BLaER1 treated with 17β-estradiol and CSF1 and Interleukin-3, amounts not matched to agents 10 nM and 100 nM (cell line): ENCODE data around the gene HLA-DMB.

Source experiments
- H3K27ac ChIP-seq, 11 experiments: shearing (Covaris generic); formaldehyde crosslinking; 2 replicates each; pipeline ENCODE4 v1.8.1; 2022
- H3K27me3 ChIP-seq, 11 experiments: shearing (Covaris generic); formaldehyde crosslinking; 2 replicates each; pipeline ENCODE4 v1.8.1; 2022
- H3K36me3 ChIP-seq, 11 experiments: shearing (Covaris generic); formaldehyde crosslinking; 2 replicates each; pipeline ENCODE4 v1.8.1; 2022
- H3K4me1 ChIP-seq, 10 experiments: shearing (Covaris generic); formaldehyde crosslinking; 2 replicates each; pipeline ENCODE4 v1.8.1; 2022
- H3K4me2 ChIP-seq, 11 experiments: shearing (Covaris generic); formaldehyde crosslinking; 2 replicates each; pipeline ENCODE4 v1.8.1; 2022
- H3K4me3 ChIP-seq, 10 experiments: shearing (Covaris generic); formaldehyde crosslinking; 2 replicates each; pipeline ENCODE4 v1.8.1; 2022
- H3K9ac ChIP-seq, 11 experiments: shearing (Covaris generic); formaldehyde crosslinking; 2 replicates each; pipeline ENCODE4 v1.8.1; 2022
- H3K9me3 ChIP-seq, 11 experiments: shearing (Covaris generic); formaldehyde crosslinking; replicated peaks in 1 of 11; 2 replicates each; pipeline ENCODE4 v1.8.1; 2022
- H4K20me1 ChIP-seq, 11 experiments: shearing (Covaris generic); formaldehyde crosslinking; 2 replicates each; pipeline ENCODE4 v1.8.1; 2022
- Cebpa-rat ChIP-seq, 11 experiments: shearing (Covaris generic); IDR thresholded peaks; 2 replicates each; pipeline ENCODE4 v1.8.1; 2022

The HLA-DMB gene

DNA sequence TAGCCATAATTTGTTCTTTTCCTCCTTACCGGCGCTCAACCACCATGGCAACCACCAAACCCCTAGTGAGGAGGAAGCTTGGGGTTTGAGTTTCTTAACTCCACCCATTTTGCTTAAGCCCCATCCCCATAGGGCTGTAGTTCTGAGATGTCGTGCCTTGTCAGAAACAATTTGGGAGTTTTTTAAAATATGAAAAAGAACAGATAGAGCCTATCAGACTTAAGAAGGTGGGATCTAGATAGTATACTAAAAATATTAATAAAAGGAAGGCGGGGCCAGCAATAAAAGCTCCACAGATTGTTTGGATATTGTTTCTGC, 33.1 kb upstream of the HLA-DMB start:
- H3K9ac ChIP-seq, result peak overlapping the region; percentile 89 to 100 (median 93)
- peak overlapping the region in 10 of 11 experiments; percentile 77 to 100 (median 87); a peak in 17 of 22 replicates for H3K27ac ChIP-seq
- peaks cover 68 to 69% (median 69%) of the 10 kb centered on the region in 11 experiments for H3K36me3 ChIP-seq

DNA sequence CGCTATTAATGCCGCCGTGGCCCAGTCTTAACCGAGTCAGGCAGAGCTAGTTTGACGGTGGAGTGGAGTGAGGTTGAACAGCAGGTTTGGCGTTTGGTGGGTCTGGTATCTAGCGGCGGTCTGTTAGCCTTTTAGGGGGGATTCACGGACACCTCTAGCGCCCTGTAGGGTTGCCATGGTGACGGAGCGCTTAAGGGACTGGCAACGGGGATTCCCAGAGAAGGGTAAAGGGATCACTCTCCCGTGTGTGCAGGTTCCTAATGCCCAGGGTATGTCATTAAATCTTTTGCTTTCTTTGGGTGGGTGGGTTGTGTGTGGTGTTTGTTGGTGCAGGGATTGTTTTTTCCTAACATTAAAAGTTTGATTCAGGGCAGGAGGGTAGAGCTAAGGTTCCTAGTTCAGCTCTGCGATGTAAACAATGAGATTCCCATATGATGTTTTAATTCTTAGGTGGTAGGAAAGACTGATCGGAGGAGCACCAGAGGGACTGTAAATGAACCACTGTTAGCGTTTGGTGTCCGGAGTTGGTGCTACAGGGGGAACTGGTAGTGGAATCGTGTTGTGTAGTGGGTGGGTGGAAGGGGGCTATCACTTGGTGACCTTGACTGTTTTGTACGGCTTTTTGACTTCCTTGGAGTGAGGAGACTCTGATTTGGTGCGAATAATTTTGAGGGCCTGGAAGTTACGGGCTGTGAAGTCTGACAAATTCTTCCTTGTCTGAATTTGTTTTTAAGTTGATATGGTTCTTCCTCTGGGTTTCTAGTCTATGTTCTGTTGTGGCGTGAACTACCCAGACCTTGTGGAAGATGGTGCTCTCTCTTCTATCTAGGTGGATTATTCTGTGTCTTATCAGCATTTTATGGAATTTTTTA, 32.6 kb upstream of the HLA-DMB start:
- H3K4me1 ChIP-seq, result peaks cover 34 to 41% (median 38%) of the 10 kb centered on the region in 10 experiments
- no peak for TF ChIP-seq Cebpa-rat (IDR thresholded peaks at IDR 0.05)
- peak overlapping the region; percentile 89 to 100 (median 93) for H3K9ac ChIP-seq
- H3K4me2 ChIP-seq, result peak overlapping the region; percentile 85 to 99 (median 96)
- H3K4me3 ChIP-seq, result peak overlapping the region; percentile 74 to 99 (median 97)
- H3K36me3 ChIP-seq, result peaks cover 62 to 63% (median 63%) of the 10 kb centered on the region in 11 experiments
- peak overlapping the region; percentile 70 to 100 (median 87) for H3K27ac ChIP-seq
- H3K27me3 ChIP-seq, result no peaks in the 10 kb centered on the region
- peaks cover 0 to 12% (median 6%) of the 10 kb centered on the region in 11 experiments; a peak in 10 of 22 replicates for H3K9me3 ChIP-seq
- peaks cover 63 to 64% (median 63%) of the 10 kb centered on the region in 11 experiments for H4K20me1 ChIP-seq

More for the DNA sequence above, 33.1 kb upstream of the HLA-DMB start:
- Histone ChIP-seq H4K20me1 (peaks cover 69 to 70% (median 69%) of the 10 kb centered on the region in 11 experiments), H3K27me3 (no peaks in the 10 kb centered on the region), H3K4me2 (peak overlapping the region; percentile 85 to 99 (median 96)), H3K4me1 (peaks cover 34 to 47% (median 42%) of the 10 kb centered on the region in 10 experiments), H3K9me3 (peaks cover 0 to 12% (median 6%) of the 10 kb centered on the region in 11 experiments; a peak in 10 of 22 replicates), H3K4me3 (peak overlapping the region; percentile 74 to 99 (median 97))
- no peak for TF ChIP-seq Cebpa-rat (IDR thresholded peaks at IDR 0.05)

DNA sequence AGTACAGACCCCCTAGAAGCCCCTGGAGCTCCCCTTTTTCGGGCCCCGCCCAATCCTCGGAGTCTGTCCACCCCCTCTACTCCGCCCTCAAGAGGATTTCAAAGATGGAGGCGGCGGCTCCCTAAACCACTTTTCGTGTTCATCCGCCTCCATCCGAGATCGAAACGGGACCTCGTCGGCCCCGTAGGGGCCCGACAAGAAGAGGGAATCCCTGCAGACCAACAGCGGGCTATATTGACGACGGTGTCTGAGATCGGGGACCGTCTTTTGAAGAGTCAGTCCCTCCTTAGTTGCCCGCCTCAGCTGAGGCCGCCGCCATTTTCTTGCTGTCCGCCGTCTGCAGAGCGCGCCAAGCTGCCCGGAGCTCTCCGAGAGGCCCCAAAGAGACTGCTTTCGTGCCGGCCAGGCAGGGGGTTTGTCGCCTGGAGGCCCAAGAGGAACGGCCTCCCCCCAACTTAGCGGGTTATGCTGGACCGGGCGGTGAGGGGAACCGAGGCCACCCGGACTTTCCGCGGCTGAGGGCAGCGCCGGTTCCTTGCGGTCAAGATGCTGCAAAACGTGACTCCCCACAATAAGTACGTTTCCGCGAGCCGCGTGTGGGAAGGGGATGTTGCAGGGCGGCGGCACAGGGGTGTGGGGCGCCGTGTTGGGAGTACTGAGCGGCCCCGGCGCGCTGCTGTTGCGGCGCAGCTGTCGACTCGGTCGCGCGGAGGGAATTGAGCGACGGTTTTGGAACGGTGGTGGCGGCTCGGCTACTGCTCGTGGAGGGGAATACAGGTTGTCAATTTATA, 31.7 kb upstream of the HLA-DMB start:
- Histone ChIP-seq H3K9ac (peak overlapping the region; percentile 89 to 100 (median 93)), H3K4me1 (peaks cover 28 to 34% (median 32%) of the 10 kb centered on the region in 10 experiments), H3K4me3 (peak overlapping the region; percentile 74 to 99 (median 97)), H3K9me3 (peaks cover 0 to 12% (median 6%) of the 10 kb centered on the region in 11 experiments; a peak in 10 of 22 replicates), H3K27ac (peak overlapping the region; percentile 70 to 100 (median 87)), H3K4me2 (peak overlapping the region; percentile 85 to 99 (median 96)), H3K36me3 (peaks cover 54 to 55% (median 55%) of the 10 kb centered on the region in 11 experiments), H4K20me1 (peaks cover 54 to 55% (median 55%) of the 10 kb centered on the region in 11 experiments), H3K27me3 (no peaks in the 10 kb centered on the region)
- no peak for TF ChIP-seq Cebpa-rat (IDR thresholded peaks at IDR 0.05)

DNA sequence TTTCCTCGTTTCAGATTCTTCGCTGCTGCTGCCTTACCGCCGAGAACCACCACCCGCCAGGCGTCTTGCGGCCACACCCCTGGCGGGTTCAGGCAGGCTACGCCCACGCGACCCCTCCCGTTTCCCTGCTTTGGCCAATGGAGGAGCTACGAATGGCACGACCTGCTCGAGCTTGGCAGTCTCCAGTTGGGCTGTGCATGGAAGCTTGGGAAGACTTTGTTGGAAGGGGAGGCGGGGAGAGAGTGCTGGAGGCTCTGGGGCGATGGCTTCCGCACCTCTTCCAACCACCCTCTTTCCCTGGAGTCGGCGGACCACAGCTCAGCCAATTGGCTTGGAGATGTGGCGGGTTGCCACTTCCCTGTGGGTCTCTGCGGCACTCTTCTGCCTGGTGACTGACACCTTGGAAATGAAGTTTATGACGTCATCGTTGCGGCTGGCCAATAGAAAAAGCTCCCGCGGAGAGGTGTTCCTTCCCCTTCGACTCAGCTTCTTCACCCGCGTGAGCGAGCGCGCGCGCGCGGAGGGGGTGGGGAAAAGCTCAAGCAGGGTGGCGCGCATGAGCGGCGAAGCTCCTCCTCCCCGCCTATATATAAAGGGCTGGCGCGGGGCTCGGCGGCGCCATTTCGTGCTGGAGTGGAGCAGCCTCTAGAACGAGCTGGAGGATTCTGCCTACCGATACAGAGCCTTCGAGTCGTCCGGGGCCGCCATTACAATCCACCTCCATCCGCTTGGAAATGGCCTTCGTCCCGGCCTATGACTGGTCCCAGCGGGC, 30.9 kb upstream of the HLA-DMB start:
- peaks cover 47 to 48% (median 47%) of the 10 kb centered on the region in 11 experiments for H4K20me1 ChIP-seq
- no peak for TF ChIP-seq Cebpa-rat (IDR thresholded peaks at IDR 0.05)
- no peaks in the 10 kb centered on the region for H3K27me3 ChIP-seq
- H3K36me3 ChIP-seq, result peaks cover 46 to 47% (median 47%) of the 10 kb centered on the region in 11 experiments
- peaks cover 0 to 12% (median 6%) of the 10 kb centered on the region in 11 experiments; a peak in 10 of 22 replicates for H3K9me3 ChIP-seq
- peaks cover 27 to 34% (median 32%) of the 10 kb centered on the region in 10 experiments for H3K4me1 ChIP-seq
- peak overlapping the region; percentile 74 to 99 (median 97) for H3K4me3 ChIP-seq
- H3K27ac ChIP-seq, result peak overlapping the region; percentile 98 to 100 (median 100)
- peak overlapping the region; percentile 96 to 100 (median 99) for H3K9ac ChIP-seq
- H3K4me2 ChIP-seq, result peak overlapping the region; percentile 88 to 99 (median 96)

DNA sequence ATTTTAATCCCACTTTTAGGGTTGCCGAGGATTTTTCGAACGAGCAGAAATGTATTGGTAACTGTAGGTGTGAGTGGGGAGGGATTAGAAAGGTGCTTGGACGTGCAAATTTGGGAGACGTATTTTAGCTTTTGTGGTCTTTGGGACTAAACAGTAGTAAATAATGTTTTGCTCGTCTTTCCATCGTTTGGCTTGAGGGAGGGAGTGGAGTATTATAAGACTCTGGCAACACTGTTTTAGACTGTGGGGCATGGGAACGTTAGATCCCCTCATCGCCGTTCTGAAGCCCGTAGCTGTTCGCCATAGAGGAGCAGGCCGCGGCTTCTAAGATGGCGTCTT, 30.4 kb upstream of the HLA-DMB start:
- peaks cover 41 to 42% (median 41%) of the 10 kb centered on the region in 11 experiments for H4K20me1 ChIP-seq
- H3K4me1 ChIP-seq, result peaks cover 27 to 34% (median 32%) of the 10 kb centered on the region in 10 experiments
- no peaks in the 10 kb centered on the region for H3K27me3 ChIP-seq
- peak overlapping the region; percentile 96 to 100 (median 99) for H3K9ac ChIP-seq
- peak overlapping the region; percentile 98 to 100 (median 100) for H3K27ac ChIP-seq
- peak overlapping the region; percentile 67 to 99 (median 78) for H3K4me3 ChIP-seq
- no peak for TF ChIP-seq Cebpa-rat (IDR thresholded peaks at IDR 0.05)
- H3K36me3 ChIP-seq, result peaks cover 40 to 42% (median 41%) of the 10 kb centered on the region in 11 experiments
- H3K4me2 ChIP-seq, result peak overlapping the region; percentile 71 to 90 (median 80)
- H3K9me3 ChIP-seq, result peaks cover 0 to 12% (median 6%) of the 10 kb centered on the region in 11 experiments; a peak in 10 of 22 replicates

DNA sequence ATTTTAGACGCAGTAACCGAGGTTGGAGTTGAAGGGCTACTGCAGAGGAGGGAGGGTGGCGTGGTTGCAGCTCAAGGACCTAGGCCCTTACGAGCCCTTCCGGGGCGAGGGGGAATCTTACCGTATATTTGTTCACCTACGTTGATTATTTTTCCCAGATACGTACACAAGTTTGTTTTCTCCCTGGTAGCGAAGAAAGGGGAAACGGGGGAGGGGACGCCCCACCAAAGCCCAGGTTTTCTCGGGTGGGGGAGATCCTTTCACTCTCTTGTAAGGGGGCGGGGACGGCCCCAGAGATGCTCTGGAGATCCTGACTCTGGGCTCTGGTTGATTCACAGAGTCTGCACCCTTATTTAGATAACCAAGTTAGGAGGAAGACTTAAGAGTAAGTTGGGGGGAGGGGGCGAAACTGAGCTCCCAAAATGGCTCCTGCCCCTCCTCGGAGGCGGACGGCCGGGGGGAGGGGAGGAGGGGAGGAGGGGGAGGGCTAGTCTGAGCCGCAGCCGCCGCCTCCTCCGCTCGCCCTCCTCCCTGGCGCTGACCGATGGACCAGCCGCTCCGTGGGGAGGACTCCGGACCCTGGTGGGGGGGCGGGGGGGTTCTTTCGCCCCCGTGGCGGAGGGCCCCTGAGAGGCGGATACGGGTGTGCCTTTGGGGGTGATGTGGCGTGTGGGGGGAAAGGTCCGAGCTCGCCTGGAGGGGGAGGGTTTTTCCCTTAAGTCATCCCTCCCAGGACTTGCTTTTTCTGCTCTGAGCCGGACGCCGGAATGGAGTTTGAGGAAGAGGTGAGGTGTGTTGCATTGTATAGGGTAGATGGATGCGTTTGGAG, 29.8 kb upstream of the HLA-DMB start:
- peaks cover 27 to 34% (median 32%) of the 10 kb centered on the region in 10 experiments for H3K4me1 ChIP-seq
- H3K27me3 ChIP-seq, result no peaks in the 10 kb centered on the region
- H3K4me2 ChIP-seq, result peak overlapping the region; percentile 79 to 94 (median 84)
- peak overlapping the region; percentile 96 to 100 (median 99) for H3K9ac ChIP-seq
- H3K9me3 ChIP-seq, result peaks cover 0 to 12% (median 6%) of the 10 kb centered on the region in 11 experiments; a peak in 10 of 22 replicates
- peak overlapping the region; percentile 98 to 100 (median 100) for H3K27ac ChIP-seq
- peak overlapping the region; percentile 67 to 99 (median 78) for H3K4me3 ChIP-seq
- H3K36me3 ChIP-seq, result peaks cover 35 to 36% (median 35%) of the 10 kb centered on the region in 11 experiments
- H4K20me1 ChIP-seq, result peaks cover 35 to 36% (median 36%) of the 10 kb centered on the region in 11 experiments
- no peak for TF ChIP-seq Cebpa-rat (IDR thresholded peaks at IDR 0.05)

DNA sequence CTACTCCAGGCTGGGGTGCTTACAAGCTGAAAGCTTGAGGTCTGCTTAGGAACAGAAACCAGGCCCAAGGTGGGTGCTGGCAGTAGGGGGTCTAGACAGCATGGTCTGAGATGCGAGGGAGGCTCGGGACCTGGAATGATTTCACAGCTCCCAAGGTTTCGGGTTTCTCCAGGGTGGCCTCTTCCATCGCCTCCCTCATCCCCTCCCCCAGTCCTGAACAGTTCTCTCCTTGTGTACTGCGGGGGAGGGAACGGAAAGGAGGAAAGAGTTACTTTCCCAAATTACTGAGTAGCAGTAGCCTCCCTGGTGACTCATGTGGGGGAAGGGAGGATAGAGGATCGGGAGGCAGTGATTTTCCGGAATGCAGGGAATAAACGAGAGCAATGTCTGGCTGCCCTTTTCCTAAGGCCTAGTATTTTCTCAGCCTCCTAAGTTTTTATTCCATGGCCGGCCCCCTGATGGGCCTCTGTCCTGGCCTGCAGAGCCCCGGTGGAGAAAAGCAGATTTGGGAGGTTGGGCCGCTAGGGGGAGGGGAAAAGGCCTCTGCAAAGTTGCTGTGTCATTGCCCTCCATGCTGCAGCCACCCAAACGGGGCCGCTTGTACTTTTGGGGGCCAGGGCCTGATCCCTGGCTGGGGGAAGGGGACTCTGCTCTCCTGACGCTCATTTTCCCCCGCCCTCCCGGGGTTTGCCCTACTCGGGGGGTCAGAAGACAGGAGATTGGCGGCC, 29.0 kb upstream of the HLA-DMB start:
- peaks cover 27 to 28% (median 28%) of the 10 kb centered on the region in 11 experiments for H3K36me3 ChIP-seq
- no peaks in the 10 kb centered on the region for H3K27me3 ChIP-seq
- H3K4me2 ChIP-seq, result peak overlapping the region; percentile 72 to 94 (median 84)
- H3K4me3 ChIP-seq, result peak overlapping the region; percentile 67 to 99 (median 78)
- TF ChIP-seq Cebpa-rat (IDR thresholded peaks at IDR 0.05), result no peak
- peaks cover 27 to 28% (median 28%) of the 10 kb centered on the region in 11 experiments for H4K20me1 ChIP-seq
- peak overlapping the region; percentile 98 to 100 (median 100) for H3K27ac ChIP-seq
- H3K9ac ChIP-seq, result peak overlapping the region; percentile 96 to 100 (median 99)
- peaks cover 24 to 32% (median 26%) of the 10 kb centered on the region in 10 experiments for H3K4me1 ChIP-seq
- H3K9me3 ChIP-seq, result peaks cover 0 to 12% (median 6%) of the 10 kb centered on the region in 11 experiments; a peak in 10 of 22 replicates
